ENCODE data around the gene NUP85.

NUP85 gene

GRCh38 chr17:75239214-75239613 is 33.7 kb downstream of the NUP85 start:
- Histone ChIP-seq H3K27ac (replicated peaks) (no peak overlapping the region), H3K4me3 (replicated peaks; ENCODE audit: insufficient read depth, low read length) (no peak overlapping the region), H3K27me3 (ENCODE audit: insufficient read depth, poor library complexity, severe bottlenecking) (no peaks in the 10 kb centered on the region)
- no peak for DNase-seq (ENCODE audit: low read depth in 1 of 2, low spot score in 1 of 2)
- TF ChIP-seq REST (IDR thresholded peaks at IDR 0.05; ENCODE audit: insufficient replicate concordance, low read depth) (no peak), SPI1 (IDR thresholded peaks at IDR 0.05; ENCODE audit: borderline replicate concordance, low read depth) (no peak), GABPA (IDR thresholded peaks at IDR 0.05; ENCODE audit: low read depth) (no peak), POLR2AphosphoS5 (IDR thresholded peaks at IDR 0.05; ENCODE audit: low read depth) (no peak)

- TF ChIP-seq CTCF (IDR thresholded peaks at IDR 0.05; ENCODE audit: insufficient read depth, low read length) = no peak
- no peak for TF ChIP-seq GABPA (IDR thresholded peaks at IDR 0.05; ENCODE audit: low read depth)
- no peak for TF ChIP-seq SPI1 (IDR thresholded peaks at IDR 0.05; ENCODE audit: borderline replicate concordance, low read depth)
- TF ChIP-seq REST (IDR thresholded peaks at IDR 0.05; ENCODE audit: insufficient replicate concordance, low read depth) = no peak
- no peak for TF ChIP-seq POLR2AphosphoS5 (IDR thresholded peaks at IDR 0.05; ENCODE audit: low read depth)
- Histone ChIP-seq H3K4me3 (replicated peaks; ENCODE audit: insufficient read depth, low read length) (no peak overlapping the region), H3K27me3 (ENCODE audit: insufficient read depth, poor library complexity, severe bottlenecking) (no peaks in the 10 kb centered on the region), H3K27ac (replicated peaks) (no peak overlapping the region)
- no peak for DNase-seq (ENCODE audit: low read depth in 1 of 2, low spot score in 1 of 2)
Observed at GRCh38 chr17:75239778-75240393, 34.4 kb downstream of the NUP85 start.

- peak in 1 of 2 experiments; percentile 60 for DNase-seq (ENCODE audit: low read depth in 1 of 2, low spot score in 1 of 2)
- no peak overlapping the region for H3K27ac ChIP-seq (replicated peaks)
- TF ChIP-seq CTCF (IDR thresholded peaks at IDR 0.05; ENCODE audit: insufficient read depth, low read length) = peak; percentile 75
- TF ChIP-seq GABPA (IDR thresholded peaks at IDR 0.05; ENCODE audit: low read depth) = no peak
- no peak for TF ChIP-seq REST (IDR thresholded peaks at IDR 0.05; ENCODE audit: insufficient replicate concordance, low read depth)
- TF ChIP-seq POLR2AphosphoS5 (IDR thresholded peaks at IDR 0.05; ENCODE audit: low read depth) = no peak
- TF ChIP-seq SPI1 (IDR thresholded peaks at IDR 0.05; ENCODE audit: borderline replicate concordance, low read depth) = no peak
- H3K4me3 ChIP-seq (replicated peaks; ENCODE audit: insufficient read depth, low read length) = no peak overlapping the region
- H3K27me3 ChIP-seq (ENCODE audit: insufficient read depth, poor library complexity, severe bottlenecking) = no peaks in the 10 kb centered on the region
Observed at GRCh38 chr17:75240394-75241142, 35.1 kb downstream of the NUP85 start.
